GM12878 (cell line): ENCODE measurements around the gene LY9. TPM values are rescaled to one million over a fixed set of nuclear protein-coding genes. Genes with fewer than 3 reads are reported as not detected.
A peak's percentile ranks its signal among the peaks of the same experiment; 100 is the strongest.

Source experiments
- ATAC-seq: fragments of 200-7000 bp; cut with Tn5 transposase; 3 replicates; pipeline ENCODE4 v1.9.1; 2020; ENCODE audit warnings: mild to moderate bottlenecking, moderate library complexity
- BruUV-seq: library from RNA; stranded (reverse); fragments of 400-500 nt; replicated peaks from 2 replicates; lab custom pipeline; 2021; lab: Mats Ljungman, UMichigan
- CTCF ChIA-PET: fragments of 300-600 bp; sonication (Branson Sonifier 250); formaldehyde crosslinking; extraction: SDS; loops from one replicate; lab custom pipeline; 2021; ENCODE audit warnings: inconsistent platforms; lab: Yijun Ruan, JAX
- POLR2A ChIA-PET: fragments of 350-600 bp; formaldehyde crosslinking; extraction: SDS; loops from one replicate; lab custom pipeline; 2021; ENCODE audit warnings: inconsistent platforms; lab: Charles Lee
- RAD21 ChIA-PET: fragments of 300-600 bp; sonication (Branson Sonifier 250); formaldehyde crosslinking; loops from one replicate; lab custom pipeline; 2023; ENCODE audit warnings: antibody characterized with exemption; ENCODE audit not compliant: unreplicated experiment; lab: Charles Lee
- SMC1A ChIA-PET: fragments of 300-600 bp; sonication (Branson Sonifier 250); formaldehyde crosslinking; loops from one replicate; lab custom pipeline; 2023; ENCODE audit not compliant: unreplicated experiment, uncharacterized antibody; lab: Charles Lee
- DNase-seq: peaks from one replicate; pipeline ENCODE4 v3.0.0-alpha.2; 2011; ENCODE audit warnings: low read depth, low spot score
- FAIRE-seq: peaks from 3 replicates; lab custom pipeline; 2011; peaks lifted over from hg19 to GRCh38; lab: Jason Lieb, UNC
- H2AFZ ChIP-seq: 2 replicates; pipeline ENCODE4 v1.6.0; 2011; ENCODE audit warnings: low read depth, low read length, control low read depth; ENCODE audit not compliant: control insufficient read depth
- H3K27ac ChIP-seq: 2 replicates; pipeline ENCODE4 v1.5.1; 2011; ENCODE audit warnings: control low read depth; ENCODE audit not compliant: control insufficient read depth, insufficient read depth
- H3K27me3 ChIP-seq, 2 experiments: replicated peaks in 1 of 2; 2 replicates each; pipeline versions ENCODE4 v1.6.0 to v1.6.1; 2011; ENCODE audit warnings: low read length in 1 of 2; ENCODE audit not compliant: control insufficient read depth in 2 of 2, insufficient read depth in 2 of 2
- H3K36me3 ChIP-seq, 2 experiments: 2 replicates each; pipeline ENCODE4 v1.5.1; 2011; ENCODE audit warnings: low read length in 1 of 2; ENCODE audit not compliant: control insufficient read depth in 2 of 2, insufficient read depth in 2 of 2
- H3K4me1 ChIP-seq: 2 replicates; pipeline ENCODE4 v1.6.1; 2011; ENCODE audit warnings: mild to moderate bottlenecking, low read length, moderate library complexity, mixed read lengths; ENCODE audit not compliant: control insufficient read depth, insufficient read depth
- H3K4me2 ChIP-seq: 2 replicates; pipeline ENCODE4 v1.6.0; 2011; ENCODE audit warnings: control low read depth; ENCODE audit not compliant: control insufficient read depth, insufficient read depth
- H3K4me3 ChIP-seq: fragments of 200-600 bp; sonication (generic); 2 replicates; pipeline ENCODE4 v1.5.1; 2016
- H3K79me2 ChIP-seq: 2 replicates; pipeline ENCODE4 v1.6.0; 2011; ENCODE audit warnings: low read length; ENCODE audit not compliant: control insufficient read depth, insufficient read depth
- H3K9ac ChIP-seq: 2 replicates; pipeline ENCODE4 v1.8.0; 2011; ENCODE audit warnings: low read length, control low read depth, mixed read lengths; ENCODE audit not compliant: control insufficient read depth, insufficient read depth
- H3K9me3 ChIP-seq: replicated peaks from 3 replicates; pipeline ENCODE4 v1.5.1; 2011; ENCODE audit warnings: mild to moderate bottlenecking, low read length; ENCODE audit not compliant: control insufficient read depth, insufficient read depth
- H4K20me1 ChIP-seq: 2 replicates; pipeline ENCODE4 v1.6.0; 2011; ENCODE audit not compliant: control insufficient read depth, insufficient read depth
- BCL11A ChIP-seq: IDR thresholded peaks from 2 replicates; pipeline ENCODE4 v1.6.1; 2011; ENCODE audit warnings: low read depth, low read length
- CBX3 ChIP-seq: fragments of 200-600 bp; sonication (generic); IDR thresholded peaks from 2 replicates; pipeline ENCODE4 v1.6.1; 2016; ENCODE audit warnings: low read depth, borderline replicate concordance
- CHD2 ChIP-seq: IDR thresholded peaks from 2 replicates; pipeline ENCODE4 v1.6.1; 2011; ENCODE audit warnings: low read depth, low read length, improper control_type of control experiment, borderline replicate concordance
- FOXK2 ChIP-seq: fragments of 450-650 bp; IDR thresholded peaks from 2 replicates; pipeline ENCODE4 v1.6.1; 2017; ENCODE audit warnings: mild to moderate bottlenecking, moderate library complexity
- MYC ChIP-seq: IDR thresholded peaks from 2 replicates; pipeline ENCODE4 v1.6.1; 2011; ENCODE audit warnings: mild to moderate bottlenecking, low read length, moderate library complexity, inconsistent platforms; ENCODE audit not compliant: insufficient read depth, insufficient replicate concordance, insufficient read length, severe bottlenecking
- PML ChIP-seq: IDR thresholded peaks from 2 replicates; pipeline ENCODE4 v1.6.1; 2012; ENCODE audit warnings: low read length, inconsistent platforms
- POU2F2 ChIP-seq: IDR thresholded peaks from 3 replicates; pipeline ENCODE4 v1.6.1; 2011; ENCODE audit warnings: low read depth, mild to moderate bottlenecking, low read length, borderline replicate concordance
- RAD21 ChIP-seq: IDR thresholded peaks from 2 replicates; pipeline ENCODE4 v1.6.1; 2011; ENCODE audit warnings: mild to moderate bottlenecking, low read depth, low read length, moderate library complexity; ENCODE audit not compliant: insufficient read depth
- RCOR1 ChIP-seq: conservative IDR thresholded peaks from 2 replicates; pipeline ENCODE4 v1.6.1; 2012; ENCODE audit warnings: low read depth, low read length, improper control_type of control experiment
- STAT1 ChIP-seq: fragments of 450-650 bp; conservative IDR thresholded peaks from 2 replicates; pipeline ENCODE4 v1.6.1; 2014; ENCODE audit warnings: antibody characterized with exemption, mild to moderate bottlenecking
- SUZ12 ChIP-seq: fragments of 200-600 bp; sonication (generic); IDR thresholded peaks from one replicate; pipeline ENCODE4 v1.6.1; 2018; ENCODE audit warnings: antibody characterized with exemption, mild to moderate bottlenecking; ENCODE audit not compliant: unreplicated experiment
- TARDBP ChIP-seq: IDR thresholded peaks from 2 replicates; pipeline ENCODE4 v1.6.1; 2016; ENCODE audit warnings: borderline replicate concordance
- TCF3 ChIP-seq: IDR thresholded peaks from 2 replicates; pipeline ENCODE4 v1.6.1; 2012; ENCODE audit warnings: low read depth, mild to moderate bottlenecking, low read length, borderline replicate concordance; ENCODE audit not compliant: insufficient read depth
- YBX1 ChIP-seq: fragments of 450-650 bp; IDR thresholded peaks from 2 replicates; pipeline ENCODE4 v1.6.1; 2016; ENCODE audit warnings: antibody characterized with exemption
- ZNF384 ChIP-seq: IDR thresholded peaks from 2 replicates; pipeline ENCODE4 v1.6.1; 2012; ENCODE audit warnings: low read depth, mild to moderate bottlenecking, low read length, improper control_type of control experiment, borderline replicate concordance
- ZNF687 ChIP-seq: fragments of 450-650 bp; IDR thresholded peaks from 2 replicates; pipeline ENCODE4 v1.6.1; 2017; ENCODE audit warnings: mild to moderate bottlenecking, moderate library complexity
- in situ Hi-C: fragments of 300-500 bp; cut with MboI; formaldehyde crosslinking; loops from 9 replicates; pipeline ENCODE4 v1.14.3; 2018; ENCODE audit warnings: mixed read lengths
- intact Hi-C: fragments of 100-400 bp; cut with micrococcal nuclease; formaldehyde crosslinking; loops from one replicate; pipeline ENCODE4 v1.14.2; 2022; ENCODE audit not compliant: unreplicated experiment
- polyA plus RNA-seq, 11 experiments: library from polyadenylated mRNA; depleted of rRNA in 4 of 11; unstranded in 6 of 11; stranded (reverse) in 5 of 11; fragments of >200 nt; fragmentation: Nextera tagmentation in 4 of 11; fragmentation: Illumina TruSeq in 1 of 11; extraction: Ambion mirVana in 4 of 11; extraction: Trizol in 1 of 11; gene quantifications; 1 replicate in 1 of 11; 2 replicates in 10 of 11; pipeline versions ENCODE4 v1.2.1 to v1.2.3, GENCODE V29; 2011 to 2016; ENCODE audit warnings: inconsistent platforms in 2 of 11, missing spikeins in 2 of 11, low read depth in 1 of 11
- total RNA-seq, 4 experiments: library from RNA; depleted of rRNA in 3 of 4; stranded (reverse); fragments of >200 nt in 3 of 4; fragmentation: Illumina TruSeq in 1 of 4; extraction: Trizol in 1 of 4; gene quantifications; 2 replicates each; pipeline versions ENCODE4 v1.2.1 to v1.2.3, GENCODE V29; 2013 to 2021
- TF ChIP-seq, protein P1 (sequence below): fragments of 450-650 bp; formaldehyde crosslinking; IDR thresholded peaks from 2 replicates; pipeline ENCODE4 v1.5.0; 2022; ENCODE audit warnings: mild to moderate bottlenecking, missing genetic modification characterization

LY9 gene
- total and polyA plus RNA-seq, 10 of the 15 experiments (the other 5 are each of a cell fraction or from before 2014, with no cell fraction given) = 2.7 to 12.5 (median 9.0) TPM

GRCh38 chr1:160876311-160876710, 80.3 kb downstream of the LY9 start (continued):
- TF ChIP-seq ZNF687 = no peak
- TF ChIP-seq YBX1 = no peak
- TF ChIP-seq TCF3 = no peak
- TF ChIP-seq PML = no peak
- TF ChIP-seq, all 136 proteins: peak for 0

GRCh38 chr1:160877221-160877620, 81.2 kb downstream of the LY9 start:
- FAIRE-seq (no peak), DNase-seq (no peak)
- H3K9me3 ChIP-seq = no peaks in the 10 kb centered on the region
- TF ChIP-seq CBX3 (no peak), RAD21 (peak; percentile 47), MYC (no peak), POU2F2 (peak; percentile 42; the same call in 1 of the 3 replicates), FOXK2 (no peak), STAT1 (no peak), TARDBP (no peak), CHD2 (no peak), RCOR1 (no peak), ZNF384 (no peak), SUZ12 (no peak), BCL11A (no peak)
- TF ChIP-seq, protein P1, sequence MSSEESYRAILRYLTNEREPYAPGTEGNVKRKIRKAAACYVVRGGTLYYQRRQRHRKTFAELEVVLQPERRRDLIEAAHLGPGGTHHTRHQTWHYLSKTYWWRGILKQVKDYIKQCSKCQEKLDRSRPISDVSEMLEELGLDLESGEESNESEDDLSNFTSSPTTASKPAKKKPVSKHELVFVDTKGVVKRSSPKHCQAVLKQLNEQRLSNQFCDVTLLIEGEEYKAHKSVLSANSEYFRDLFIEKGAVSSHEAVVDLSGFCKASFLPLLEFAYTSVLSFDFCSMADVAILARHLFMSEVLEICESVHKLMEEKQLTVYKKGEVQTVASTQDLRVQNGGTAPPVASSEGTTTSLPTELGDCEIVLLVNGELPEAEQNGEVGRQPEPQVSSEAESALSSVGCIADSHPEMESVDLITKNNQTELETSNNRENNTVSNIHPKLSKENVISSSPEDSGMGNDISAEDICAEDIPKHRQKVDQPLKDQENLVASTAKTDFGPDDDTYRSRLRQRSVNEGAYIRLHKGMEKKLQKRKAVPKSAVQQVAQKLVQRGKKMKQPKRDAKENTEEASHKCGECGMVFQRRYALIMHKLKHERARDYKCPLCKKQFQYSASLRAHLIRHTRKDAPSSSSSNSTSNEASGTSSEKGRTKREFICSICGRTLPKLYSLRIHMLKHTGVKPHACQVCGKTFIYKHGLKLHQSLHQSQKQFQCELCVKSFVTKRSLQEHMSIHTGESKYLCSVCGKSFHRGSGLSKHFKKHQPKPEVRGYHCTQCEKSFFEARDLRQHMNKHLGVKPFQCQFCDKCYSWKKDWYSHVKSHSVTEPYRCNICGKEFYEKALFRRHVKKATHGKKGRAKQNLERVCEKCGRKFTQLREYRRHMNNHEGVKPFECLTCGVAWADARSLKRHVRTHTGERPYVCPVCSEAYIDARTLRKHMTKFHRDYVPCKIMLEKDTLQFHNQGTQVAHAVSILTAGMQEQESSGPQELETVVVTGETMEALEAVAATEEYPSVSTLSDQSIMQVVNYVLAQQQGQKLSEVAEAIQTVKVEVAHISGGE (CRISPR knock-in tag) = no peak

More at GRCh38 chr1:160877221-160877620, 81.2 kb downstream of the LY9 start:
- no peak overlapping the region for H3K27ac ChIP-seq
- SMC1A ChIA-PET = interaction anchor here (0.6 to 3.1 kb wide), 18 partner anchors 8 to 101 kb away, joined by 3 to 39 read pairs (median 6); partner anchors contain the start of gene CD244
- CTCF ChIA-PET = interaction anchor here (0.7 to 5.5 kb wide), 22 partner anchors 9 to 237 kb away, joined by 3 to 80 read pairs (median 6); partner anchors contain the start of genes CD244 and ITLN2
- H3K9ac ChIP-seq = no peak overlapping the region
- no peak overlapping the region for H3K4me2 ChIP-seq
- H3K36me3 ChIP-seq = no peaks in the 10 kb centered on the region
- H3K79me2 ChIP-seq = no peaks in the 10 kb centered on the region
- H3K27me3 ChIP-seq = no peaks in the 10 kb centered on the region
- RAD21 ChIA-PET = interaction anchor here (1.0 to 1.9 kb wide), 11 partner anchors 13 to 150 kb away, joined by 3 to 12 read pairs (median 5); partner anchors contain the start of gene ITLN2
- H4K20me1 ChIP-seq = no peaks in the 10 kb centered on the region
- no peak overlapping the region for H3K4me3 ChIP-seq
- intact Hi-C loops = loop anchor here (1.0 kb wide), 1 partner anchor 42 kb away; no protein-coding TSS in a partner anchor
- ATAC-seq = peak; percentile 75
- in situ Hi-C loops = no loop called here
- POLR2A ChIA-PET = interaction anchor here (0.8 to 1.0 kb wide), 2 partner anchors 15 to 81 kb away, joined by 3 to 4 read pairs; partner anchors contain the start of gene CD244
- no peaks in the 10 kb centered on the region for H3K4me1 ChIP-seq
- no TSS peak for BruUV-seq
- no peak overlapping the region for H2AFZ ChIP-seq
